C4-2B (cell line): ENCODE data around the gene ACTBL2.

Source experiments
- H3K27ac ChIP-seq: fragments of 450-650 bp; 2 replicates; pipeline ENCODE4 v1.5.1; 2017
- ZFX ChIP-seq: fragments of 450-650 bp; IDR thresholded peaks from 2 replicates; pipeline ENCODE4 v1.6.1; 2017
- TF ChIP-seq, protein P1 (sequence below): fragments of 450-650 bp; conservative IDR thresholded peaks from 2 replicates; pipeline ENCODE4 v1.5.1; 2017; ENCODE audit warnings: mild to moderate bottlenecking

The ACTBL2 gene

DNA sequence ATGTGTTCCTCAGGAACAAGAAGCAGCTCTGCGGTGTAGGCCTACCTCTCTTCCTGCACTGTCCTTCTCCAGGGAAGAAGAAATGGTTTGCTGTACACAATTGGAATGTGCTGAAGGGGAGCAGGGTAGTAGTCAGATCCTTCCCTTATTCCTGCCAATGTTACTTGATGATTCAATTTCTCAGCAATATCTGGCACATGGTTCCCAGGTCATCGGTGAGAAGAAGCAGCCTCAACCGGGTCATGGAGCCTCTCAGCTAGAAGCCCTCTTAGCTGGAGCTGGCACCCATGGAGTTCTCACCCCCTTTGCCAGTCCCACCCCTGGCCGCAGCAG lies 36.9 kb downstream of the ACTBL2 start:
- H3K27ac ChIP-seq, result no peak overlapping the region
- no peak for TF ChIP-seq ZFX
- TF ChIP-seq, protein P1, sequence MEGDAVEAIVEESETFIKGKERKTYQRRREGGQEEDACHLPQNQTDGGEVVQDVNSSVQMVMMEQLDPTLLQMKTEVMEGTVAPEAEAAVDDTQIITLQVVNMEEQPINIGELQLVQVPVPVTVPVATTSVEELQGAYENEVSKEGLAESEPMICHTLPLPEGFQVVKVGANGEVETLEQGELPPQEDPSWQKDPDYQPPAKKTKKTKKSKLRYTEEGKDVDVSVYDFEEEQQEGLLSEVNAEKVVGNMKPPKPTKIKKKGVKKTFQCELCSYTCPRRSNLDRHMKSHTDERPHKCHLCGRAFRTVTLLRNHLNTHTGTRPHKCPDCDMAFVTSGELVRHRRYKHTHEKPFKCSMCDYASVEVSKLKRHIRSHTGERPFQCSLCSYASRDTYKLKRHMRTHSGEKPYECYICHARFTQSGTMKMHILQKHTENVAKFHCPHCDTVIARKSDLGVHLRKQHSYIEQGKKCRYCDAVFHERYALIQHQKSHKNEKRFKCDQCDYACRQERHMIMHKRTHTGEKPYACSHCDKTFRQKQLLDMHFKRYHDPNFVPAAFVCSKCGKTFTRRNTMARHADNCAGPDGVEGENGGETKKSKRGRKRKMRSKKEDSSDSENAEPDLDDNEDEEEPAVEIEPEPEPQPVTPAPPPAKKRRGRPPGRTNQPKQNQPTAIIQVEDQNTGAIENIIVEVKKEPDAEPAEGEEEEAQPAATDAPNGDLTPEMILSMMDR, result no peak

DNA sequence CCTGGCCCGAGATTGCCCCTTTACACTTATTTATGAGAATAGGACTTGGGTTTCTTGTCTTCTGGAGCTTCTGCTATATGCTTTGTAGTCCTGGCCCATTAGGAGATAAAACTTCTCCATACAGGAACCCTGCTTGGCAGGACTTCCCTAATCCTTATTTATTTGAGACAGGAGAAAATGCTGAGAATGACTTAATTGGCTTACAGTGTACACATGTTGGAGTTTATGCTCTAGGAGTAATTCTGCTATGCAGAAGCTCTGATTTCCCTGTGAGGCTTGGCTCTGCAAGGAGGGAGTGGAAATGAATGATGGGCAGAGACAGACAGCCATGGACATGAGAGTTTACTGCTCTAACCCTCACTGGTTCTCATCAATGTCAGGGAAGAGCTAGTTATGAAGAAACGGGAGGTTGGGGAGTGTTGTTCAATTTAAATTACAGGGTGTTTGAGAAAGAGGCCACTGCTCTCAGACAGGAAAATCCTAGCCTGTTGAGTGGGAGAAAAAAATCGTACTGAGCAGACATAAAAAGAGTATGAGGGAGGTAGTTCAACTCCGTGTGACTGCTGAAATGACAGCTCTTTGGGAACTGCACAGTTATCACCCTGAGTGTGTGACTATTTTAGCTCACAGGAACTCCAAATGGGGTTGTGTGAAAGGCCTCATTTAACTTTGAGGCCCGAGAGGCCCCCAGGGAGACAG lies 37.5 kb downstream of the ACTBL2 start:
- H3K27ac ChIP-seq, result no peak overlapping the region
- TF ChIP-seq ZFX, result no peak
- TF ChIP-seq, protein P1, result no peak

DNA sequence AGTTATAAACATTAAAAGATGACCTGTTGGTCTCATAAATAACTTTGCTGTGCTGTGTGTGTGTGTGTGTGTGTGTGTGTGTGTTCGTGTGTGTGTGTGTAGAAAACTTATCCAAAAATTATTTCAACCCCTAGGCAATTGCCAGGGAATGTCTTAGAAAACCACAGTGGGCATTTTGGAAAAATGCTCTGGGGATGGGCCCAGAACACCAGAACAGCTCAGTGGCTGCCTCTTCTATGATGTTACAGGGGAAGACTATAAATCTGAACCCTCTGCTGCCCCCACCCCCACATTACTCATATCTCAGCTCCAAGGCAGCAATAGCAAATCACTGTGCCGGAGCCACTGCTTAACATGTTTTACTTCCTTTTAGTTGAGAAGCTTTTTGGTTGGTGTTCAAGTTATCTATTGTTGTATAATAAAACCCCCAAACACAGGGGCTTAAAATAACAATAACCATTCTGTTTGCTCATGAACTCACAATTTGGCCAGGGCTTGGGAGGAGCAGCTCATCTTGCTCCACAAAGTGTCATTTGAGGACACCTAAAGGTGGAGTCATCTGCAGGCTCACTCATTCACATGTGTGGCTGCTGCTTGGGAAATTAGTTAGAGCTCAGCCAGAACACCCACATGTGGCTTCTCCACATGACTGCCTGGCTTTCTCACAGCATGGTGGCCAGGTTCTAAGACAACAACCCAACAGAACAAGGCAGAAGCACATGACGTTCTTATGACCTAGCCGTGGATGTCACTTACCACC lies 40.4 kb downstream of the ACTBL2 start:
- no peak for TF ChIP-seq ZFX
- TF ChIP-seq, protein P1, result no peak
- no peak overlapping the region for H3K27ac ChIP-seq

DNA sequence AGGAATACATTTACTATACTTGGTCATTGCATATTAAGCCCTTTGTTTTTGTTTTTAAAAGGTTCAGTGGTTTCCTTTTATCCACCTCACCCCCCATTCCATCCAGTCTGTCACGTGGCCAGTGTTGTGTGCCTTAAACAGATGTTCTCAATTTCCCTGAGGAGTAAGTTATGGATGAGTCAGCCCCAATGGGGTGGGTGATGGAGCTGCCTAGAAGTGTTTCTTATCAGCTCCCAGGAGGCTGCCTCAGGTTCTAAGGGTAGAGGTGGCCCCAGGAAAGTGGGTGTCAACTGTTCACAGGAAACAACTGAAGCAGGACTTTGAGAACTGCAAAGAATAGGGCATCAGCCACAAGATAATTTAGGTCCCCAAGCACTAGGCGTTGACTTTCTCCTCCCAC lies 41.1 kb downstream of the ACTBL2 start:
- H3K27ac ChIP-seq, result no peak overlapping the region

DNA sequence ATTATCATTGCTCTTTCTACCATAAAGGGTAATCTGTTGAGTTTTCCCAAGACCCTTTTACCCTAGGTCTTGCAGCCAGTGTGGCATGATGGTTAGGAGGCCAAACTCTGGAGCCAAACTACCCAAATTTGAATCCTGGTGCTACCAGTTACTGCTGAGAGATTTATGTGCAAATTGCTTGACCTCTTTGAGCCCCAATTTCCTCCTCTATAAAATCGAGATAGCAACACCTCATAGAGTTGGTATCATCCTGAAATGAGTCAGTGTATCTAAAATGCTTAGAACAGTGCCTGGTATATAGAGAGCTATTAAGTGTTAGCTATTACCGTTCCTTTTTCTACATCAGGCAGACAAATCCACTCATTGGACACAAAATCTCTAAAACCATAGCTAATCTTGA lies 43.0 kb downstream of the ACTBL2 start:
- TF ChIP-seq, protein P1, result no peak
- TF ChIP-seq ZFX, result no peak
- no peak overlapping the region for H3K27ac ChIP-seq

More for the DNA sequence above, 41.1 kb downstream of the ACTBL2 start:
- TF ChIP-seq, protein P1, result no peak
- no peak for TF ChIP-seq ZFX

DNA sequence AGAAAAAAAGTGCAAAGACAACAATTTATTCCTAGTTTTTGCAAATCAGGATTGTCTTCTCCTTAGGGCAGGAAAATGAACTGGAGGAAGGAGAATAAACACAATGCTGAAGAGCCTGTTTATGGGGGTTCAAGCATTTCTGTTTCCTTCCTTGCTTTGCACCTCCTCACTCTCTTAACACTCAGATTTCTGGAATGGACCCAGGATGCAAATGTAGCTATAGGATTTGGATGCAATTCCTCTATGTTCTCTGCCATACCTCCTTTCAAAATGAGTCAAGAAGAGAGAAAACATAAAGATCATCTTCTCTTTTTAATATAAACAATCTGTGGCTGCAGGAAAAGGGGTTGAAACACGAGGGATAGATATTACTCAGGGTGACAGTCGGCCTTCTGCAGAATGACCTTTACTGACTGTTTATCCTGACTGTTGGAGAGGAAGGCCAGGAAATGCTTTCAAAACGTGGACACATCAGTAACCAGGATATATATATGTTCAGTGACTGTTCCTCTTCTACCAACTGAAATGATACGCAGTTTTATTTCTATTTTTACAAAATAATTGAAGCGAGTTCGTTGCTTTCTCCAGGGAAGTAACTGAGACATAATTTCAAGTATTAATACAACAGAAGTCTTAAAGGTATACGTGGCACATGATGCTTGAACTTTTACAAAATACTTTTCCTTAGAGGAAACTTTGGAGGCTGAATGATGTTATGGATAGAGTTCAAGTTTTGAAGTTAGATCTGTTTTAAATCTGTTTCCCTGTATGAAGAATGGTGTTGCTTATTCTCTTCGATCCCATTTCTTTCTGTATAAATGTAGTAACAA lies 44.4 kb downstream of the ACTBL2 start:
- TF ChIP-seq, protein P1, result no peak
- TF ChIP-seq ZFX, result no peak
- H3K27ac ChIP-seq, result no peak overlapping the region

DNA sequence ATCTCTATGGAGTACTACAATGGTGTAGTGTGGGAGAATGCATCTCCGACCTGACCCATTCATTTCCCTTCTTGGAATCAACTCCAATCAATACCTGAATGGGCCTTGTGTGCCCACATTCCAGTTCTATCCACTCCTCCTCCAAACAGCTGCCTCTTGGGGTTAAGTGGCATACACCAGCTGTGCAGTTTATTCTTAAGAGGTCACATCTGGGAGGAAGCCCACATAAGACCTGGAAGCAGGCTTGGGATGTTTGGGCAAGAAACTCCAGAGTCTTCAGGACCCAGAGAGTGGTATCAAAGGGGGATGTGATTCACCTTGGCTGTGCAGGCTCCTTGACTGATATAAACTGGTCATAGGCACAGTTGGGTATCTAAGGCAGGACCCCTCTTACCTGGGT lies 46.0 kb downstream of the ACTBL2 start:
- no peak overlapping the region for H3K27ac ChIP-seq
- TF ChIP-seq, protein P1, result no peak
- no peak for TF ChIP-seq ZFX
